B cell (primary cell): ENCODE results near the gene TRPM1. TPM values are rescaled to one million over a fixed set of nuclear protein-coding genes. Genes with fewer than 3 reads are reported as not detected.

Source experiments
- ATAC-seq: fragments of 200-7000 bp; cut with Tn5 transposase; one replicate; pipeline ENCODE4 v1.10.0; 2021; ENCODE audit warnings: low read depth, mild to moderate bottlenecking, moderate number of reproducible peaks, moderate library complexity
- CTCF ChIA-PET: fragments of 350-600 bp; sonication (Branson Sonifier 250); formaldehyde crosslinking; loops from one replicate; lab custom pipeline; 2021; ENCODE audit warnings: antibody characterized with exemption, inconsistent platforms; lab: Charles Lee
- POLR2A ChIA-PET: fragments of 350-600 bp; sonication (Branson Sonifier 250); formaldehyde crosslinking; loops from one replicate; lab custom pipeline; 2021; ENCODE audit warnings: antibody characterized with exemption; lab: Charles Lee
- DNase-seq: peaks from one replicate; pipeline ENCODE4 v3.0.0; 2013
- H2AFZ ChIP-seq: 2 replicates; pipeline ENCODE4 v1.6.1; 2012; ENCODE audit warnings: mild to moderate bottlenecking, low read depth, low read length; ENCODE audit not compliant: insufficient read depth, poor library complexity, severe bottlenecking
- H3K27ac ChIP-seq, 2 donors: 1 replicate in 1 of 2; 2 replicates in 1 of 2; pipeline ENCODE4 v1.5.1; 2012 to 2013; ENCODE audit warnings: low read length in 2 of 2, mild to moderate bottlenecking in 2 of 2, moderate library complexity in 1 of 2
- H3K27me3 ChIP-seq, 4 experiments: fragments of 200-600 bp in 1 of 4; sonication (generic) in 1 of 4; replicated peaks in 1 of 4; 1 replicate in 2 of 4; 2 replicates in 2 of 4; pipeline versions ENCODE4 v1.6.1 to v1.7.0; 2013 to 2016; ENCODE audit warnings: low read length in 3 of 4, mild to moderate bottlenecking in 2 of 4, mixed read lengths in 1 of 4, moderate library complexity in 1 of 4; ENCODE audit not compliant: insufficient read depth in 4 of 4, control insufficient read depth in 3 of 4; ENCODE audit errors: control extremely low read depth in 1 of 4
- H3K36me3 ChIP-seq, 2 experiments: replicated peaks in 1 of 2; 1 replicate in 1 of 2; 2 replicates in 1 of 2; pipeline versions ENCODE4 v1.6.1 to v1.7.1; 2013; ENCODE audit warnings: low read length in 1 of 2; ENCODE audit not compliant: insufficient read depth in 2 of 2, control insufficient read depth in 1 of 2; ENCODE audit errors: control extremely low read depth in 1 of 2, extremely low read depth in 1 of 2
- H3K4me1 ChIP-seq, 2 donors: fragments of 200-600 bp in 1 of 2; sonication (generic) in 1 of 2; 1 replicate in 1 of 2; 2 replicates in 1 of 2; pipeline versions ENCODE4 v1.5.1 to v1.6.1; 2013 to 2017; ENCODE audit warnings: low read length in 2 of 2; ENCODE audit not compliant: control insufficient read depth in 2 of 2, insufficient read depth in 2 of 2
- H3K4me2 ChIP-seq: replicated peaks from 2 replicates; pipeline ENCODE3; 2012; ENCODE audit warnings: mild to moderate bottlenecking, low read depth, low read length; ENCODE audit not compliant: poor library complexity, severe bottlenecking
- H3K4me3 ChIP-seq, 5 experiments: fragments of 200-600 bp in 1 of 5; sonication (generic) in 1 of 5; 1 replicate in 3 of 5; 2 replicates in 2 of 5; pipeline versions ENCODE4 v1.5.1 to v1.7.0; 2011 to 2016; ENCODE audit warnings: low read length in 4 of 5, mild to moderate bottlenecking in 4 of 5, low read depth in 2 of 5, control low read depth in 1 of 5, moderate library complexity in 1 of 5; ENCODE audit not compliant: insufficient read depth in 1 of 5; ENCODE audit errors: control extremely low read depth in 1 of 5, extremely low read depth in 1 of 5
- H3K79me2 ChIP-seq: fragments of 200-600 bp; sonication (generic); one replicate; pipeline ENCODE4 v1.6.0; 2016; ENCODE audit warnings: low read length; ENCODE audit not compliant: control insufficient read depth, insufficient read depth
- H3K9ac ChIP-seq: fragments of 200-600 bp; sonication (generic); 2 replicates; pipeline ENCODE4 v1.6.1; 2017; ENCODE audit warnings: mild to moderate bottlenecking, low read length, moderate library complexity
- H3K9me3 ChIP-seq, 3 donors: one replicate each; pipeline versions ENCODE4 v1.6.1 to v1.7.1; 2013; ENCODE audit warnings: low read length in 2 of 3; ENCODE audit not compliant: control insufficient read depth in 2 of 3, insufficient read depth in 1 of 3; ENCODE audit errors: control extremely low read depth in 1 of 3
- H4K20me1 ChIP-seq: 2 replicates; pipeline ENCODE4 v1.6.0; 2012; ENCODE audit warnings: mild to moderate bottlenecking, low read length; ENCODE audit not compliant: insufficient read depth, control insufficient read depth, poor library complexity, severe bottlenecking
- H3K27ac Mint-ChIP-seq: one replicate; pipeline ENCODE4 v1.8.0; 2021; ENCODE audit warnings: mixed read lengths
- H3K27me3 Mint-ChIP-seq: one replicate; pipeline ENCODE4 v1.8.0; 2021; ENCODE audit warnings: mixed read lengths
- H3K4me1 Mint-ChIP-seq: one replicate; pipeline ENCODE4 v1.8.0; 2021; ENCODE audit warnings: mixed read lengths
- H3K4me3 Mint-ChIP-seq: one replicate; pipeline ENCODE4 v1.8.0; 2021; ENCODE audit warnings: mixed read lengths
- H3K9me3 Mint-ChIP-seq: one replicate; pipeline ENCODE4 v1.8.0; 2022; ENCODE audit warnings: mixed read lengths; ENCODE audit not compliant: insufficient read depth
- EZH2 ChIP-seq: IDR thresholded peaks from 2 replicates; pipeline ENCODE4 v1.6.1; 2012; ENCODE audit warnings: borderline replicate concordance, low read depth, mild to moderate bottlenecking, moderate library complexity, low read length; ENCODE audit not compliant: insufficient read depth, poor library complexity, severe bottlenecking
- WGBS: methylation state at CpG from one replicate; pipeline ENCODE4 v1.1.5; 2013; ENCODE audit warnings: missing lambda C conversion rate; ENCODE audit not compliant: insufficient coverage; 5-methylcytosine and 5-hydroxymethylcytosine counted together
- intact Hi-C: fragments of 100-400 bp; cut with micrococcal nuclease; formaldehyde crosslinking; loops from one replicate; pipeline ENCODE4 v1.10.0; 2022
- polyA plus RNA-seq: library from polyadenylated mRNA; depleted of rRNA; stranded (reverse); fragments of >200 nt; gene quantifications from 2 replicates; pipeline ENCODE4 v1.2.3, GENCODE V29; 2012
- total RNA-seq, 2 donors: library from RNA; stranded (reverse); fragments of 120-200 nt in 1 of 2; gene quantifications; 1 replicate in 1 of 2; 2 replicates in 1 of 2; pipeline versions ENCODE4 v1.2.3 to v1.2.4, GENCODE V29; 2013 to 2022
- TF ChIP-seq, protein P1 (sequence below): fragments of 200-600 bp; IDR thresholded peaks from one replicate; pipeline ENCODE4 v1.8.0; 2022; ENCODE audit warnings: antibody characterized with exemption, mild to moderate bottlenecking

The TRPM1 gene
- total and polyA plus RNA-seq, 2 donors (not counting 1 experiment from before 2014, with no cell fraction given), result 0.07 TPM; not detected in 1

- intact Hi-C loops, result loop anchor here (2.0 to 5.0 kb wide), 2 partner anchors 48 to 59 kb away; partner anchors contain the start of gene MTMR10
- Histone ChIP-seq H3K9ac (peak overlapping the region; percentile 42), H3K9me3 (no peaks in the 10 kb centered on the region), H3K4me1 (peaks cover 49 to 55% of the 10 kb centered on the region in 2 donors), H3K27ac (peak overlapping the region; percentile 74 to 87), H4K20me1 (no peaks in the 10 kb centered on the region), H3K4me2 (peak overlapping the region; percentile 75), H3K27me3 (no peaks in the 10 kb centered on the region), H2AFZ (peak overlapping the region; percentile 81), H3K36me3 (no peaks in the 10 kb centered on the region), H3K79me2 (no peaks in the 10 kb centered on the region), H3K4me3 (peak overlapping the region in 1 of 5 experiments; percentile 32)
- peak; percentile 59 for ATAC-seq
- H3K4me3 Mint-ChIP-seq, result peak overlapping the region; percentile 69
- peak overlapping the region; percentile 95 for H3K27ac Mint-ChIP-seq
- DNase-seq, result peak; percentile 56
- TF ChIP-seq, protein P1, sequence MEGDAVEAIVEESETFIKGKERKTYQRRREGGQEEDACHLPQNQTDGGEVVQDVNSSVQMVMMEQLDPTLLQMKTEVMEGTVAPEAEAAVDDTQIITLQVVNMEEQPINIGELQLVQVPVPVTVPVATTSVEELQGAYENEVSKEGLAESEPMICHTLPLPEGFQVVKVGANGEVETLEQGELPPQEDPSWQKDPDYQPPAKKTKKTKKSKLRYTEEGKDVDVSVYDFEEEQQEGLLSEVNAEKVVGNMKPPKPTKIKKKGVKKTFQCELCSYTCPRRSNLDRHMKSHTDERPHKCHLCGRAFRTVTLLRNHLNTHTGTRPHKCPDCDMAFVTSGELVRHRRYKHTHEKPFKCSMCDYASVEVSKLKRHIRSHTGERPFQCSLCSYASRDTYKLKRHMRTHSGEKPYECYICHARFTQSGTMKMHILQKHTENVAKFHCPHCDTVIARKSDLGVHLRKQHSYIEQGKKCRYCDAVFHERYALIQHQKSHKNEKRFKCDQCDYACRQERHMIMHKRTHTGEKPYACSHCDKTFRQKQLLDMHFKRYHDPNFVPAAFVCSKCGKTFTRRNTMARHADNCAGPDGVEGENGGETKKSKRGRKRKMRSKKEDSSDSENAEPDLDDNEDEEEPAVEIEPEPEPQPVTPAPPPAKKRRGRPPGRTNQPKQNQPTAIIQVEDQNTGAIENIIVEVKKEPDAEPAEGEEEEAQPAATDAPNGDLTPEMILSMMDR, result no peak
- TF ChIP-seq EZH2, result no peak
- H3K4me1 Mint-ChIP-seq, result peaks cover 62% of the 10 kb centered on the region
- 31% methylated on average over 7 of the region's 12 CpGs for WGBS
- no peaks in the 10 kb centered on the region for H3K9me3 Mint-ChIP-seq
- no peaks in the 10 kb centered on the region for H3K27me3 Mint-ChIP-seq
- ChIA-PET POLR2A (interaction anchor here (0.7 to 1.5 kb wide), 2 partner anchors 9 to 46 kb away, joined by 3 read pairs; no protein-coding TSS in a partner anchor), CTCF (interaction anchor here (1.5 to 2.6 kb wide), 4 partner anchors 16 to 438 kb away, joined by 3 to 7 read pairs (median 5); no protein-coding TSS in a partner anchor)
These were observed 51.6 kb downstream of the TRPM1 start for GRCh38 chr15:31049682-31050615.
